ENCODE measurements around the gene EIF4EBP2.

Gene EIF4EBP2

DNA sequence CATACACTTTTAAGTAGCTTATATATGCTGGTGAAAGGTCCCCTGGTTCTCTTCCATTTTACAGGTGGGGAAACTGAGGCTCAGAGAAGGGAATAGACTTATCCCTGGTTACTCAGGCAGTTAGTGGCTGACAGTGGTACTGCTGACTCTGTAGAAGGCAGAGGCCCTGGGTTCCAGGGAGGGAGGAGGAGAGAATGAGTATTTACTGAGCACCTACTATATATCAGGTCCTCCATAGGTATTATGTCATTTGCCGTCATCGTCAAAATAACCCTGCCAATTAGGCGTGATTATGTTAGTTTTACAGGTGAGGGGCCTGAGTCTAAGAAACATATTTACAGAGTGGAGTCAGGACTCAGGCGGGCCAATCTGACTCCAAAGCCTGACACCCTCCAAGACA, 61.3 kb downstream of the EIF4EBP2 start:
- Histone ChIP-seq H3K9ac (ENCODE audit: low read depth, low read length) (no peak overlapping the region), H3K27ac (ENCODE audit: low read depth, low read length) (no peak overlapping the region), H3K4me3 (ENCODE audit: low read depth, low read length) (no peak overlapping the region), H3K9me3 (ENCODE audit: control insufficient read depth, insufficient read depth, low read length) (no peaks in the 10 kb centered on the region), H3K4me1 (ENCODE audit: control insufficient read depth, insufficient read depth, low read length) (peaks cover 6% of the 10 kb centered on the region; the same call in 1 of the 2 replicates), H3K36me3 (ENCODE audit: control insufficient read depth, insufficient read depth, low read length) (no peaks in the 10 kb centered on the region), H3K27me3 (ENCODE audit: control insufficient read depth, insufficient read depth, low read length) (peaks cover 7% of the 10 kb centered on the region)

DNA sequence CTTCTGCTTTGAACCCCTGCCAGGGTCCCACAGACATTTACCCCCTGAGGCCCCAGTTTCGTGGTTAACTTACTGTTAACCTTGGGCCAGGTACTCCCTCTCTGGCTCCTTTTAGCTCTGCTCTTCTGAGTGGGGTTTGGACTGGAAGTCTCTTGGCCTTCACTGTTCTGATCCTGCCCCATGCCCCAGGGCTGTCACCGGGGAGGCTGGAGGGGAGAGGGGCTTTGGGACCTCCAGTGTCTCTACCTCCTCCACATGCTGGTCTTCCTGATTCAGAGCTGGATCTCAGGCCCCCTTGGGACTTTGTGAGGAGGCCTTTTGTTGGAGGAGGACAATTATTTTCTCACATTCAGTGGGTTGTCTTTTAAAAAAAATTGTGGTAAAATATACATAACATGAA, 61.9 kb downstream of the EIF4EBP2 start:
- peaks cover 4% of the 10 kb centered on the region; the same call in 1 of the 2 replicates for H3K4me1 ChIP-seq (ENCODE audit: control insufficient read depth, insufficient read depth, low read length)
- no peak overlapping the region for H3K9ac ChIP-seq (ENCODE audit: low read depth, low read length)
- H3K36me3 ChIP-seq (ENCODE audit: control insufficient read depth, insufficient read depth, low read length), result no peaks in the 10 kb centered on the region
- H3K27ac ChIP-seq (ENCODE audit: low read depth, low read length), result no peak overlapping the region
- H3K9me3 ChIP-seq (ENCODE audit: control insufficient read depth, insufficient read depth, low read length), result no peaks in the 10 kb centered on the region
- no peak overlapping the region for H3K4me3 ChIP-seq (ENCODE audit: low read depth, low read length)
- peaks cover 4% of the 10 kb centered on the region; the same call in 1 of the 2 replicates for H3K27me3 ChIP-seq (ENCODE audit: control insufficient read depth, insufficient read depth, low read length)

DNA sequence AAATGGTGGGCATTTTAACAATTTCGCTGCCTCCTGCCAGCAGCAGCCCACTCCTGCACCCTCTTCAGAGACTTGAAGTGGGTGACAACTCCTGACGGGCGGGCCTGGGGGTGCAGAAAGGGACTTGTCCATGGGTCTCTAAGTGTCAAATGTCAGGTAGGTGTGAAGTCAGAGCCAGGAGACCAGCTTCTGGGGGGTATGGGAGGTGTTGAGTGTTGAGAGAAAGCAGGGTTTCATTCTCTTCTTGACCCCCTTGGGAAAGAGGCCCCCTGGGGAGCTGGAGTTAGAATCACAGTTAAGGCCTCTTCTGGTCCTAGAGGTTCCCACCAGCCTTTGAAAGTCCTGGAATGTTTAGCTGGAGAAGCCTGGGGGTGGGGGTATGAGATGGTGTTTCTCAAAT, 63.0 kb downstream of the EIF4EBP2 start:
- Histone ChIP-seq H3K27ac (ENCODE audit: low read depth, low read length) (no peak overlapping the region), H3K27me3 (ENCODE audit: control insufficient read depth, insufficient read depth, low read length) (no peaks in the 10 kb centered on the region), H3K36me3 (ENCODE audit: control insufficient read depth, insufficient read depth, low read length) (no peaks in the 10 kb centered on the region), H3K4me1 (ENCODE audit: control insufficient read depth, insufficient read depth, low read length) (peaks cover 4% of the 10 kb centered on the region; the same call in 1 of the 2 replicates), H3K4me3 (ENCODE audit: low read depth, low read length) (no peak overlapping the region), H3K9me3 (ENCODE audit: control insufficient read depth, insufficient read depth, low read length) (no peaks in the 10 kb centered on the region), H3K9ac (ENCODE audit: low read depth, low read length) (no peak overlapping the region)

DNA sequence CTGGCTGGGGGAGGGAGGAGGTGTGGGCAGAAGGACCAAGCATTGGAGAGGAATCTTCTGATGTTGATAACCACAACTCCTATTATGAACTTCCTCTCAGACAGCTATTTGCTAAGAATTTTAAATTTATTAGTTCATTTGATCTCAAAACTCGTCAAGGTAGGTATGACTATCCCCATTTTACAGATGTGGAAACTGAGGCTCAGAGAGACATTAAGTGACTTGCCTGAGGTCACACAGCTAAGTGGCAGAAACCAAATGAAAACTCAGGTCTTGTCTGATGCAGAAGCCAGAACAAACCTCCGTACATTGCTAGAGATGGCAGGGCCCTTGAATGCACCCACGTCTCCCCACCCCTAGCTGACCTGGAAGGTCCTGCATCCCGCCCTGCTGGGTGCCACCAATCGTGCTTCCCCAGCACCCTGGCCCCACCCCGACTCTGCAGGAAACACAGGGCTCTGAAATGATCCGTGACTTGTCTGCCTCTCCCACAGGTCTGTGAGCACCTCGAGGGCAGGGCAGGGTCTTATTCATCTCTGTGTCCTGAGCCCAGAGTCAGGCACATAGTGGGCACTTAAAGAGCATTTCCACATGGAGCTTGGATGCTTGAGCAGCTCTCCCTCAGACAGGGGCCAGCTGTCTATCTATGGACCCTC, 69.0 kb downstream of the EIF4EBP2 start:
- H3K9ac ChIP-seq (ENCODE audit: low read depth, low read length), result no peak overlapping the region
- H3K27ac ChIP-seq (ENCODE audit: low read depth, low read length), result no peak overlapping the region
- H3K4me1 ChIP-seq (ENCODE audit: control insufficient read depth, insufficient read depth, low read length), result peaks cover 12% of the 10 kb centered on the region
- no peak overlapping the region for H3K4me3 ChIP-seq (ENCODE audit: low read depth, low read length)
- peaks cover 10% of the 10 kb centered on the region for H3K27me3 ChIP-seq (ENCODE audit: control insufficient read depth, insufficient read depth, low read length)
- H3K36me3 ChIP-seq (ENCODE audit: control insufficient read depth, insufficient read depth, low read length), result no peaks in the 10 kb centered on the region
- H3K9me3 ChIP-seq (ENCODE audit: control insufficient read depth, insufficient read depth, low read length), result no peaks in the 10 kb centered on the region

DNA sequence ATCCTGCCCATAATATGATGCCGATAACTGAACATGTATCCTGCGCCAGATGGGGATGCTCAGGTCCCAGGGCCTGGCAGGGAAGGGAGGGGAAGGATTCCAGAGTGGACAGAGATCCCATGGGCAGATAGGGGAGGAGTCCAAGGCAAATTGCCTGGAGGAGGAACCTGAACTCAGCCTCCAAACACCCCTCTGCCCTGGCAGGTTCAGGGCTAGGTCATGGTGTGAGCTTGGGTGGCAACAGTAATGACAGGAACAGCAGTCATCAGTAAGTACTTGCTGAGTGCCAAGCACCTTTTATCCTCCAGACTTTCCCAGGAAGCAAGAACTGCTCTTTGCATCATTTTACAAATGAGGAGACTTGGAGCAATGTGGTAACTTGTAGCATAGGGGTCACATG, 70.8 kb downstream of the EIF4EBP2 start:
- H3K4me1 ChIP-seq (ENCODE audit: control insufficient read depth, insufficient read depth, low read length), result peaks cover 16% of the 10 kb centered on the region

DNA sequence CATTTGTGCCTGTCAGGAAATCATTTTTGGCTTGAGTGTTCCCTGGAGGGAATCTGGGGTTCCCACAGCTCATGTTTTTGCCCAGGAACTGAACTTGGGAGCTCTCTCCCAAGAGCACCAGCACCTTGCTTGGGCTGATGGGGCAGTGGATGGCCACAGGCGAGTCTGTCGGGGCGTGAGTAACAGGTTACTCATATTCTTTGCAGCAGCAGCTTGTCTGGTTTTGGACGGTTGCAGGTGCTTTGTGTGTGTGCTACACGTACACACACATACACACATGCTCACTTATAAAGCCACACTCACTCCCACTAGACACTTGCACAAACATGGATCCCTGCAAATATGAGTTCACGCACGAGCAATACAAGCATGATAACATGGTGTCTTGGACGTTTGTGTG, 71.7 kb downstream of the EIF4EBP2 start:
- no peak overlapping the region for H3K9ac ChIP-seq (ENCODE audit: low read depth, low read length)
- H3K9me3 ChIP-seq (ENCODE audit: control insufficient read depth, insufficient read depth, low read length), result no peaks in the 10 kb centered on the region
- H3K4me3 ChIP-seq (ENCODE audit: low read depth, low read length), result no peak overlapping the region
- H3K4me1 ChIP-seq (ENCODE audit: control insufficient read depth, insufficient read depth, low read length), result peaks cover 25% of the 10 kb centered on the region
- peaks cover 1% of the 10 kb centered on the region; the same call in 1 of the 2 replicates for H3K36me3 ChIP-seq (ENCODE audit: control insufficient read depth, insufficient read depth, low read length)
- no peak overlapping the region for H3K27ac ChIP-seq (ENCODE audit: low read depth, low read length)
- H3K27me3 ChIP-seq (ENCODE audit: control insufficient read depth, insufficient read depth, low read length), result peaks cover 13% of the 10 kb centered on the region

More for the DNA sequence above, 70.8 kb downstream of the EIF4EBP2 start:
- H3K9me3 ChIP-seq (ENCODE audit: control insufficient read depth, insufficient read depth, low read length), result no peaks in the 10 kb centered on the region
- H3K4me3 ChIP-seq (ENCODE audit: low read depth, low read length), result no peak overlapping the region
- H3K27me3 ChIP-seq (ENCODE audit: control insufficient read depth, insufficient read depth, low read length), result peaks cover 13% of the 10 kb centered on the region
- no peaks in the 10 kb centered on the region for H3K36me3 ChIP-seq (ENCODE audit: control insufficient read depth, insufficient read depth, low read length)
- H3K27ac ChIP-seq (ENCODE audit: low read depth, low read length), result no peak overlapping the region
- no peak overlapping the region for H3K9ac ChIP-seq (ENCODE audit: low read depth, low read length)

DNA sequence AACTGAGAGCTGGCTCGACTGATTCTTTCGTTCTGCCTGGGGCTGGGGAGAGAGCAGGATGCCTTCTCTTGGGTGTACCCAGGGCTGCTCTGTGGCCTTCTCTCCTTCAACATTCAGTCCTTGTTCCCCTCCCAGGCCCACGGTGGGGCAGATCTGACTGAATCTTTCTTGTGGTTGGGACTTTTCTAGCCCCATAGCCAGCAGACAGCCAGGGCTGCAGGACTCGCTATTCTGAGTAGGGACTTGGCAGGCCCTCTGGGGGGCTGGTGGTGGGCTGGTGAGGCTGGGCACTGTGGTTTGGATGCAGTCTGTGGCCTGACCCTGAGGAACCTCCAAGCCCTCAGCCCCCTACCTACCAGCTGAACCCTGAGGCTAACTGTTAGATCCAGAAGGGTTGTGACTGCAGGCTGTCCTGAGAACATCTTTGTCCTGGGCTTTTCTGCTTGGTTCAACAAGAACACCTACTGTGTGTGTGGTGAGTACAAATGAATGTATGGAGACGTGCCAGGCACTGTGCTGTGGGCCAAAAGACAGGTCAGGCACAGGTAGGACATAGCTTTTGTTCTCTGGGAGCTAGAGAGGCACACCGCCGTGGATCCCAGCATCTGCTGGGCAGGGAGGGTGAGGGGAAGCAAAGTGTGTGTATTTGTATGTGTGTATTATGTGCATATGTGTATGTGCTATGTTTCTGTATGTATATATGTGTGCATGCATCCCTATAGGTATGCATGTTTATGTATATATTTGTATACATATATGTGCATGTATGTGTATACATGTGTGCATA, 72.5 kb downstream of the EIF4EBP2 start:
- no peak overlapping the region for H3K4me3 ChIP-seq (ENCODE audit: low read depth, low read length)
- H3K4me1 ChIP-seq (ENCODE audit: control insufficient read depth, insufficient read depth, low read length), result peaks cover 32% of the 10 kb centered on the region
- no peak overlapping the region for H3K27ac ChIP-seq (ENCODE audit: low read depth, low read length)
- H3K36me3 ChIP-seq (ENCODE audit: control insufficient read depth, insufficient read depth, low read length), result peaks cover 4% of the 10 kb centered on the region; the same call in 1 of the 2 replicates
- no peaks in the 10 kb centered on the region for H3K9me3 ChIP-seq (ENCODE audit: control insufficient read depth, insufficient read depth, low read length)
- no peak overlapping the region for H3K9ac ChIP-seq (ENCODE audit: low read depth, low read length)
- H3K27me3 ChIP-seq (ENCODE audit: control insufficient read depth, insufficient read depth, low read length), result peaks cover 13% of the 10 kb centered on the region

DNA sequence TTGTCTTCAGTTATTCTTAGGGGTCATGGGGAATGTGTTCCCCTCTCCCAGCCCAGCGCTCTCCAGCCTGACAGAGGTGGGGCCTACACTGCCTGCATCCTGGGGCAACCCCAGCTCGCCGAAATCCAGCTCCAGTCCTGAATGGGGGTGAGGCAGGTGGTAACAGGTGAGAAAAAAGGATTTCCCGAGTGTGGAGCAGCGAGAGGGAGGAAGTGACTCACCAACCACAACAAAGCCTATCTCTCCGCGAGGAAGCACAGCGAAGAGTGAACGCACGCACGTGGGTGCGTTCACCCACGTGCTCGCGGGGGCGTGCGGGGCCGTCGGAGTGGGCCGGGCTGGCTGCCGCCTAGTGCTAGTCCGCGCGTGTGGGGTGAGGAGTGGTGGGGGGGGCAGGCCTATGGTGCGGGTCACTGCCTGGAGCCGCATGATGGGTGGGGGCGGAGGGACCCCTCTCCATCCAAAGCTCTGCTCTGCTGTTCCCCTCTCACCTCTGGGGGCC, 73.8 kb downstream of the EIF4EBP2 start:
- peak overlapping the region; percentile 85 for H3K27ac ChIP-seq (ENCODE audit: low read depth, low read length)
- H3K9me3 ChIP-seq (ENCODE audit: control insufficient read depth, insufficient read depth, low read length), result no peaks in the 10 kb centered on the region
- peaks cover 13% of the 10 kb centered on the region for H3K27me3 ChIP-seq (ENCODE audit: control insufficient read depth, insufficient read depth, low read length)
- H3K4me1 ChIP-seq (ENCODE audit: control insufficient read depth, insufficient read depth, low read length), result peaks cover 32% of the 10 kb centered on the region
- peaks cover 4% of the 10 kb centered on the region; the same call in 1 of the 2 replicates for H3K36me3 ChIP-seq (ENCODE audit: control insufficient read depth, insufficient read depth, low read length)
- peak overlapping the region; percentile 61; the same call in 1 of the 2 replicates for H3K9ac ChIP-seq (ENCODE audit: low read depth, low read length)
- peak overlapping the region; percentile 92 for H3K4me3 ChIP-seq (ENCODE audit: low read depth, low read length)

Measured in HUES48 (cell line).